Right atrium auricular region (tissue), 2 donors: Measurements from ENCODE around the gene OR1I1. TPM values are rescaled to one million over a fixed set of nuclear protein-coding genes. Genes with fewer than 3 reads are reported as not detected.
A peak's percentile ranks its signal among the peaks of the same experiment; 100 is the strongest.
"Not testable (repeated sequence)": the region's sequence is repeated elsewhere in the genome, so short reads cannot be mapped to it uniquely, and the experiment has no call there.

Source experiments
- DNase-seq: peaks from one replicate; pipeline ENCODE4 v3.0.0-alpha.2; 2019; ENCODE audit warnings: low spot score
- H3K27ac ChIP-seq, 2 donors: fragments of 200-600 bp; sonication (generic); 1 replicate in 1 of 2; 2 replicates in 1 of 2; pipeline ENCODE4 v1.5.1; 2016 to 2019
- H3K27me3 ChIP-seq, 2 donors: fragments of 200-600 bp; sonication (generic); one replicate each; pipeline versions ENCODE4 v1.5.1 to v1.6.0; 2017 to 2019
- H3K36me3 ChIP-seq: fragments of 200-600 bp; sonication (generic); one replicate; pipeline ENCODE4 v1.5.1; 2016
- H3K4me1 ChIP-seq, 2 donors: fragments of 200-600 bp; sonication (generic); one replicate each; pipeline versions ENCODE4 v1.5.1 to v1.6.0; 2017 to 2019
- H3K4me3 ChIP-seq, 2 donors: fragments of 200-600 bp; sonication (generic); 1 replicate in 1 of 2; 2 replicates in 1 of 2; pipeline ENCODE4 v1.5.1; 2017 to 2019; ENCODE audit warnings: mild to moderate bottlenecking in 1 of 2, moderate library complexity in 1 of 2
- H3K9me3 ChIP-seq, 2 donors: fragments of 200-600 bp; sonication (generic); one replicate each; pipeline ENCODE4 v1.5.1; 2019
- total RNA-seq, 2 donors: library from RNA; depleted of rRNA; stranded (reverse); fragments of >200 nt; gene quantifications; one replicate each; pipeline ENCODE4 v1.1.0, GENCODE V29; 2016
- TF ChIP-seq, protein P1 (sequence below), 2 donors: fragments of 200-600 bp; sonication (generic); IDR thresholded peaks; one replicate each; pipeline ENCODE4 v1.5.1; 2019; ENCODE audit warnings: antibody characterized with exemption in 2 of 2

The OR1I1 gene
- total RNA-seq, 2 donors from 2014 or later = not detected

DNA sequence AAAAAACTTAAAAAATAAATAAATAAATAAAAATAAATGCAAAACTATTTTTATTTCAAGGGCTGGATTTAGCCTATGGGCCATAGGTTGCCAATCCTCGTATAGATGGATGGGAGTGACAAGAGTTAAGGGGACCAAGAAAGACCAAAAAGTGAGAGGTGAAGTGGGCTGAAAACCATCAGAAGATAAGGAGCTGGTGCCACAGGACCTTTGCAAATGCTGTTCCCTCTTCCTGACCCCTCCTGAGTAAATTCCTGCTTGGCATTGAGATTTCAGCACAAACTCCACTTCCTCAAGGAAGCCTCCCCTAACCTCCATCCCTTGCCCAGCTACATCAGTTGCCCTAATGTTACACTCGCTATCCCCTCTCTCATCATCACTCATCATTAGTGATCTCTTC is 11.0 kb downstream of the OR1I1 start:
- TF ChIP-seq, protein P1, sequence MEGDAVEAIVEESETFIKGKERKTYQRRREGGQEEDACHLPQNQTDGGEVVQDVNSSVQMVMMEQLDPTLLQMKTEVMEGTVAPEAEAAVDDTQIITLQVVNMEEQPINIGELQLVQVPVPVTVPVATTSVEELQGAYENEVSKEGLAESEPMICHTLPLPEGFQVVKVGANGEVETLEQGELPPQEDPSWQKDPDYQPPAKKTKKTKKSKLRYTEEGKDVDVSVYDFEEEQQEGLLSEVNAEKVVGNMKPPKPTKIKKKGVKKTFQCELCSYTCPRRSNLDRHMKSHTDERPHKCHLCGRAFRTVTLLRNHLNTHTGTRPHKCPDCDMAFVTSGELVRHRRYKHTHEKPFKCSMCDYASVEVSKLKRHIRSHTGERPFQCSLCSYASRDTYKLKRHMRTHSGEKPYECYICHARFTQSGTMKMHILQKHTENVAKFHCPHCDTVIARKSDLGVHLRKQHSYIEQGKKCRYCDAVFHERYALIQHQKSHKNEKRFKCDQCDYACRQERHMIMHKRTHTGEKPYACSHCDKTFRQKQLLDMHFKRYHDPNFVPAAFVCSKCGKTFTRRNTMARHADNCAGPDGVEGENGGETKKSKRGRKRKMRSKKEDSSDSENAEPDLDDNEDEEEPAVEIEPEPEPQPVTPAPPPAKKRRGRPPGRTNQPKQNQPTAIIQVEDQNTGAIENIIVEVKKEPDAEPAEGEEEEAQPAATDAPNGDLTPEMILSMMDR (IDR thresholded peaks at IDR 0.05) = no peak
- Histone ChIP-seq H3K4me1 (peaks cover 0 to 4% of the 10 kb centered on the region in 2 donors), H3K27me3 (no peaks in the 10 kb centered on the region), H3K4me3 (no peak overlapping the region), H3K9me3 (no peaks in the 10 kb centered on the region), H3K27ac (no peak overlapping the region), H3K36me3 (no peaks in the 10 kb centered on the region)
- no peak for DNase-seq

- H3K36me3 ChIP-seq = no peaks in the 10 kb centered on the region
- TF ChIP-seq, protein P1 (IDR thresholded peaks at IDR 0.05) = no peak
Measured at GRCh38 chr19:15096223-15096622, 14.2 kb downstream of the OR1I1 start.

GRCh38 chr19:15097980-15098379 is 16.0 kb downstream of the OR1I1 start:
- H3K9me3 ChIP-seq, H3K27me3 ChIP-seq, H3K4me3 ChIP-seq, H3K27ac ChIP-seq, H3K36me3 ChIP-seq, DNase-seq, H3K4me1 ChIP-seq: not testable (repeated sequence)

More at GRCh38 chr19:15096223-15096622, 14.2 kb downstream of the OR1I1 start:
- no peaks in the 10 kb centered on the region for H3K9me3 ChIP-seq
- no peak for DNase-seq
- peaks cover 0 to 4% of the 10 kb centered on the region in 2 donors for H3K4me1 ChIP-seq
- no peak overlapping the region for H3K4me3 ChIP-seq
- no peaks in the 10 kb centered on the region for H3K27me3 ChIP-seq
- H3K27ac ChIP-seq = no peak overlapping the region

DNA sequence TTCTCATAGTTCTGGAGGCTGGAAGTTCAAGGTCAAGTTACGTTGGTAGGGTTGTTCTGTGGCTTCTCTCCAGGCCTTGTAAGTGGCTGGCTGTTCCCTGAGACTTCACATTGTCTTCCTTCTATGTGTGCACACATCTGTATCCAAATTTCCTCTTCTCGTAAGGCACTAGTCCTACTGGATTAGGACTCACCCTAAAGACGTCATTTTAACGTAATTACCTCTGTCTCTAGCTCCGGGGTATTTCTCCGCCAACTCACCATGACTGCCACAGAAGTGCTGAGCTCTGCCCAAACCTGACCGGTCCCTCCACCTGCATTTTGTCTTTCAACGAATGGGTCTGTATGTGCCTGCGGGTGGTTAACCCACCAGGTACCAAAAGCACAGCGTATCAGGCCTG is 16.4 kb downstream of the OR1I1 start:
- TF ChIP-seq, protein P1 (IDR thresholded peaks at IDR 0.05) = no peak

GRCh38 chr19:15099017-15099582 is 17.1 kb downstream of the OR1I1 start:
- Histone ChIP-seq H3K27me3 (no peaks in the 10 kb centered on the region), H3K36me3 (no peaks in the 10 kb centered on the region), H3K4me1 (no peaks in the 10 kb centered on the region), H3K9me3 (peaks cover 0 to 8% of the 10 kb centered on the region in 2 donors), H3K27ac (no peak overlapping the region), H3K4me3 (no peak overlapping the region)
- TF ChIP-seq, protein P1 (IDR thresholded peaks at IDR 0.05) = no peak
- no peak for DNase-seq

More for the DNA sequence above, 16.4 kb downstream of the OR1I1 start:
- Histone ChIP-seq H3K36me3 (no peaks in the 10 kb centered on the region), H3K4me3 (no peak overlapping the region), H3K27ac (no peak overlapping the region), H3K27me3 (no peaks in the 10 kb centered on the region), H3K9me3 (peaks cover 0 to 2% of the 10 kb centered on the region in 2 donors), H3K4me1 (no peaks in the 10 kb centered on the region)
- no peak for DNase-seq

- DNase-seq = no peak
- H3K27me3 ChIP-seq = no peaks in the 10 kb centered on the region
- H3K4me3 ChIP-seq = no peak overlapping the region
- H3K36me3 ChIP-seq = no peaks in the 10 kb centered on the region
- TF ChIP-seq, protein P1 (IDR thresholded peaks at IDR 0.05) = peak in 1 of 2 donors; percentile 75
- peaks cover 0 to 18% of the 10 kb centered on the region in 2 donors for H3K9me3 ChIP-seq
- H3K4me1 ChIP-seq = no peaks in the 10 kb centered on the region
- H3K27ac ChIP-seq = no peak overlapping the region
Measured at GRCh38 chr19:15101479-15102082, 19.6 kb downstream of the OR1I1 start.
